ENCODE data around the gene PGAP2. TPM values are rescaled to one million over a fixed set of nuclear protein-coding genes. Genes with fewer than 3 reads are reported as not detected.
A peak's percentile ranks its signal among the peaks of the same experiment; 100 is the strongest.

PGAP2 gene
- total RNA-seq, 1 experiment from 2014 or later = 30.5 TPM

- Histone ChIP-seq H3K4me2 (ENCODE audit: low read length) (peak overlapping the region; percentile 90), H3K9me2 (ENCODE audit: insufficient read depth) (no peaks in the 10 kb centered on the region), H2AFZ (ENCODE audit: low read depth, low read length, poor library complexity, severe bottlenecking) (no peak overlapping the region), H3K27me3 (ENCODE audit: insufficient read depth, low read length) (no peaks in the 10 kb centered on the region), H4K20me1 (ENCODE audit: insufficient read depth) (no peaks in the 10 kb centered on the region), H3K9ac (ENCODE audit: low read length) (peak overlapping the region; percentile 81; the same call in 1 of the 2 replicates), H3K36me3 (ENCODE audit: control insufficient read depth in 1 of 2, insufficient read depth in 2 of 2, low read length in 2 of 2) (no peaks in the 10 kb centered on the region; a peak in 1 of 4 replicates), H3K4me1 (ENCODE audit: control insufficient read depth in 1 of 2, insufficient read depth in 2 of 2, low read length in 2 of 2) (peaks cover 5 to 19% of the 10 kb centered on the region in 2 experiments; a peak in 3 of 4 replicates), H3K27ac (ENCODE audit: low read depth, low read length) (no peak overlapping the region; the same call in 1 of the 2 replicates), H3K9me3 (ENCODE audit: control insufficient read depth in 1 of 2, insufficient read depth in 1 of 2, low read depth in 1 of 2, low read length in 2 of 2) (no peaks in the 10 kb centered on the region), H3K79me2 (ENCODE audit: insufficient read depth, low read length) (no peaks in the 10 kb centered on the region), H3K4me3 (replicated peaks in 1 of 2; ENCODE audit: low read depth in 1 of 2, low read length in 2 of 2) (peak overlapping the region; percentile 81 to 85; a peak in 3 of 4 replicates)
- ChIA-PET POLR2A (interaction anchor here (1.6 to 2.0 kb wide), 2 partner anchors 12 to 15 kb away, joined by 3 to 7 read pairs; partner anchors contain the start of gene NUP98), RAD21 (ENCODE audit: low non-redundant PET in 1 of 2, low total read pairs in 2 of 2, uncharacterized antibody in 2 of 2, unreplicated experiment in 2 of 2) (no interaction called here), CTCF (interaction anchor here (1.1 to 3.1 kb wide), 4 partner anchors 11 to 45 kb away, joined by 4 to 22 read pairs (median 11); partner anchors contain the start of genes NUP98 and STIM1)
- ATAC-seq = no peak
- BruUV-seq (replicated peaks) = no TSS peak
- DNase-seq (ENCODE audit: low read depth, low spot score) = no peak
- intact Hi-C loops (cut with micrococcal nuclease) = no loop called here
- TF ChIP-seq ATF3 (IDR thresholded peaks at IDR 0.05) = no peak
- TF ChIP-seq, protein P1, sequence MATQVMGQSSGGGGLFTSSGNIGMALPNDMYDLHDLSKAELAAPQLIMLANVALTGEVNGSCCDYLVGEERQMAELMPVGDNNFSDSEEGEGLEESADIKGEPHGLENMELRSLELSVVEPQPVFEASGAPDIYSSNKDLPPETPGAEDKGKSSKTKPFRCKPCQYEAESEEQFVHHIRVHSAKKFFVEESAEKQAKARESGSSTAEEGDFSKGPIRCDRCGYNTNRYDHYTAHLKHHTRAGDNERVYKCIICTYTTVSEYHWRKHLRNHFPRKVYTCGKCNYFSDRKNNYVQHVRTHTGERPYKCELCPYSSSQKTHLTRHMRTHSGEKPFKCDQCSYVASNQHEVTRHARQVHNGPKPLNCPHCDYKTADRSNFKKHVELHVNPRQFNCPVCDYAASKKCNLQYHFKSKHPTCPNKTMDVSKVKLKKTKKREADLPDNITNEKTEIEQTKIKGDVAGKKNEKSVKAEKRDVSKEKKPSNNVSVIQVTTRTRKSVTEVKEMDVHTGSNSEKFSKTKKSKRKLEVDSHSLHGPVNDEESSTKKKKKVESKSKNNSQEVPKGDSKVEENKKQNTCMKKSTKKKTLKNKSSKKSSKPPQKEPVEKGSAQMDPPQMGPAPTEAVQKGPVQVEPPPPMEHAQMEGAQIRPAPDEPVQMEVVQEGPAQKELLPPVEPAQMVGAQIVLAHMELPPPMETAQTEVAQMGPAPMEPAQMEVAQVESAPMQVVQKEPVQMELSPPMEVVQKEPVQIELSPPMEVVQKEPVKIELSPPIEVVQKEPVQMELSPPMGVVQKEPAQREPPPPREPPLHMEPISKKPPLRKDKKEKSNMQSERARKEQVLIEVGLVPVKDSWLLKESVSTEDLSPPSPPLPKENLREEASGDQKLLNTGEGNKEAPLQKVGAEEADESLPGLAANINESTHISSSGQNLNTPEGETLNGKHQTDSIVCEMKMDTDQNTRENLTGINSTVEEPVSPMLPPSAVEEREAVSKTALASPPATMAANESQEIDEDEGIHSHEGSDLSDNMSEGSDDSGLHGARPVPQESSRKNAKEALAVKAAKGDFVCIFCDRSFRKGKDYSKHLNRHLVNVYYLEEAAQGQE (IDR thresholded peaks at IDR 0.05; ENCODE audit: low read depth) = no peak
- no peak for TF ChIP-seq JUND (IDR thresholded peaks at IDR 0.05)
- TF ChIP-seq EZH2phosphoT487 (IDR thresholded peaks at IDR 0.05; ENCODE audit: borderline replicate concordance) = no peak
- no peak for TF ChIP-seq POLR2A (IDR thresholded peaks at IDR 0.05; ENCODE audit: borderline replicate concordance, extremely low read depth, insufficient read depth, insufficient read length)
- TF ChIP-seq FOSL1 (IDR thresholded peaks at IDR 0.05; ENCODE audit: low read depth) = no peak
- no peak for TF ChIP-seq POLR2AphosphoS5 (IDR thresholded peaks at IDR 0.05; ENCODE audit: low read depth, low read length)
- no peak for TF ChIP-seq CTCF (IDR thresholded peaks at IDR 0.05 in 2 of 3, conservative IDR thresholded peaks at IDR 0.05 in 1 of 3; ENCODE audit: borderline replicate concordance in 1 of 3, insufficient read depth in 1 of 3, low read depth in 2 of 3, low read length in 2 of 3)
- TF ChIP-seq SIN3A (IDR thresholded peaks at IDR 0.05; ENCODE audit: low read depth) = no peak
- TF ChIP-seq, protein P2, sequence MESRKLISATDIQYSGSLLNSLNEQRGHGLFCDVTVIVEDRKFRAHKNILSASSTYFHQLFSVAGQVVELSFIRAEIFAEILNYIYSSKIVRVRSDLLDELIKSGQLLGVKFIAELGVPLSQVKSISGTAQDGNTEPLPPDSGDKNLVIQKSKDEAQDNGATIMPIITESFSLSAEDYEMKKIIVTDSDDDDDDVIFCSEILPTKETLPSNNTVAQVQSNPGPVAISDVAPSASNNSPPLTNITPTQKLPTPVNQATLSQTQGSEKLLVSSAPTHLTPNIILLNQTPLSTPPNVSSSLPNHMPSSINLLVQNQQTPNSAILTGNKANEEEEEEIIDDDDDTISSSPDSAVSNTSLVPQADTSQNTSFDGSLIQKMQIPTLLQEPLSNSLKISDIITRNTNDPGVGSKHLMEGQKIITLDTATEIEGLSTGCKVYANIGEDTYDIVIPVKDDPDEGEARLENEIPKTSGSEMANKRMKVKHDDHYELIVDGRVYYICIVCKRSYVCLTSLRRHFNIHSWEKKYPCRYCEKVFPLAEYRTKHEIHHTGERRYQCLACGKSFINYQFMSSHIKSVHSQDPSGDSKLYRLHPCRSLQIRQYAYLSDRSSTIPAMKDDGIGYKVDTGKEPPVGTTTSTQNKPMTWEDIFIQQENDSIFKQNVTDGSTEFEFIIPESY (IDR thresholded peaks at IDR 0.05; ENCODE audit: extremely low read depth, insufficient replicate concordance, low read length) = no peak
- TF ChIP-seq EZH2 (IDR thresholded peaks at IDR 0.05) = no peak
- TF ChIP-seq RAD21 (IDR thresholded peaks at IDR 0.05; ENCODE audit: low read depth) = no peak
- TF ChIP-seq SP1 (IDR thresholded peaks at IDR 0.05; ENCODE audit: low read depth) = no peak
- TF ChIP-seq YY1 (IDR thresholded peaks at IDR 0.05; ENCODE audit: extremely low read depth, insufficient replicate concordance, low read depth, low read length) = no peak
- TF ChIP-seq EGR1 (IDR thresholded peaks at IDR 0.05; ENCODE audit: low read depth) = no peak
- no peak for TF ChIP-seq ZFX (IDR thresholded peaks at IDR 0.05)
- no peak for TF ChIP-seq TCF7L2 (IDR thresholded peaks at IDR 0.05; ENCODE audit: borderline replicate concordance, extremely low read depth, insufficient read depth, insufficient read length)
- no peak for TF ChIP-seq SRF (IDR thresholded peaks at IDR 0.05; ENCODE audit: low read depth)
- TF ChIP-seq, protein P3, sequence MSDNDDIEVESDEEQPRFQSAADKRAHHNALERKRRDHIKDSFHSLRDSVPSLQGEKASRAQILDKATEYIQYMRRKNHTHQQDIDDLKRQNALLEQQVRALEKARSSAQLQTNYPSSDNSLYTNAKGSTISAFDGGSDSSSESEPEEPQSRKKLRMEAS (IDR thresholded peaks at IDR 0.05) = no peak
- TF ChIP-seq ZNF274 (IDR thresholded peaks at IDR 0.05; ENCODE audit: low read depth, low read length) = no peak
Measured at GRCh38 chr11:3809624-3809928, 1.2 kb downstream of the PGAP2 start.

All from HCT116 (cell line).